Muscle layer of colon (tissue), 2 donors: ENCODE data around the gene C10orf90.

Experiments
- H3K27ac ChIP-seq: one replicate; pipeline ENCODE4 v1.7.0; 2013; ENCODE audit warnings: low read depth, mild to moderate bottlenecking, low read length, moderate library complexity
- H3K27me3 ChIP-seq, 2 donors: one replicate each; pipeline ENCODE4 v1.7.0; 2013; ENCODE audit warnings: low read length in 2 of 2, mild to moderate bottlenecking in 2 of 2; ENCODE audit not compliant: insufficient read depth in 2 of 2, control insufficient read depth in 1 of 2
- H3K36me3 ChIP-seq: one replicate; pipeline ENCODE4 v1.7.0; 2013; ENCODE audit warnings: mild to moderate bottlenecking, low read length; ENCODE audit not compliant: insufficient read depth
- H3K4me1 ChIP-seq: one replicate; pipeline ENCODE4 v1.7.0; 2013; ENCODE audit warnings: mild to moderate bottlenecking, low read length; ENCODE audit not compliant: insufficient read depth
- H3K4me3 ChIP-seq, 2 donors: one replicate each; pipeline ENCODE4 v1.7.0; 2013; ENCODE audit warnings: low read length in 2 of 2, low read depth in 1 of 2, mild to moderate bottlenecking in 1 of 2, moderate library complexity in 1 of 2
- H3K9ac ChIP-seq: one replicate; pipeline ENCODE4 v1.7.0; 2013; ENCODE audit warnings: low read length
- H3K9me3 ChIP-seq: one replicate; pipeline ENCODE4 v1.7.0; 2013; ENCODE audit warnings: mild to moderate bottlenecking, low read length
- donor health status: abdominal sarcoma.
- donor health status: Adenocarcinoma of cecum.

Gene C10orf90

GRCh38 chr10:126690534-126690933 is 20.0 kb upstream of the C10orf90 start:
- H3K27me3 ChIP-seq: no peaks in the 10 kb centered on the region

GRCh38 chr10:126689461-126689994 is 19.0 kb upstream of the C10orf90 start:
- H3K9me3 ChIP-seq: no peaks in the 10 kb centered on the region
- H3K27ac ChIP-seq: no peak overlapping the region
- no peak overlapping the region for H3K9ac ChIP-seq
- no peaks in the 10 kb centered on the region for H3K36me3 ChIP-seq
- no peaks in the 10 kb centered on the region for H3K27me3 ChIP-seq
- no peaks in the 10 kb centered on the region for H3K4me1 ChIP-seq
- no peak overlapping the region for H3K4me3 ChIP-seq

More at GRCh38 chr10:126690534-126690933, 20.0 kb upstream of the C10orf90 start:
- H3K36me3 ChIP-seq: no peaks in the 10 kb centered on the region
- H3K9me3 ChIP-seq: no peaks in the 10 kb centered on the region
- no peak overlapping the region for H3K27ac ChIP-seq
- H3K9ac ChIP-seq: no peak overlapping the region
- H3K4me1 ChIP-seq: no peaks in the 10 kb centered on the region
- H3K4me3 ChIP-seq: no peak overlapping the region

- Histone ChIP-seq H3K27ac (no peak overlapping the region), H3K27me3 (no peaks in the 10 kb centered on the region), H3K9me3 (no peaks in the 10 kb centered on the region), H3K4me1 (no peaks in the 10 kb centered on the region), H3K9ac (no peak overlapping the region), H3K4me3 (no peak overlapping the region), H3K36me3 (no peaks in the 10 kb centered on the region)
These were observed 16.7 kb upstream of the C10orf90 start for GRCh38 chr10:126687121-126687606.

- no peak overlapping the region for H3K9ac ChIP-seq
- H3K27me3 ChIP-seq: no peaks in the 10 kb centered on the region
- no peaks in the 10 kb centered on the region for H3K4me1 ChIP-seq
- H3K27ac ChIP-seq: no peak overlapping the region
- no peaks in the 10 kb centered on the region for H3K36me3 ChIP-seq
- H3K9me3 ChIP-seq: no peaks in the 10 kb centered on the region
- no peak overlapping the region for H3K4me3 ChIP-seq
These were observed 16.2 kb upstream of the C10orf90 start for GRCh38 chr10:126686719-126687118.

- H3K36me3 ChIP-seq: no peaks in the 10 kb centered on the region
- H3K27me3 ChIP-seq: no peaks in the 10 kb centered on the region
- no peak overlapping the region for H3K4me3 ChIP-seq
- H3K9ac ChIP-seq: no peak overlapping the region
- no peak overlapping the region for H3K27ac ChIP-seq
- H3K4me1 ChIP-seq: no peaks in the 10 kb centered on the region
- no peaks in the 10 kb centered on the region for H3K9me3 ChIP-seq
These were observed 15.8 kb upstream of the C10orf90 start for GRCh38 chr10:126686268-126686667.

GRCh38 chr10:126685756-126686155 is 15.3 kb upstream of the C10orf90 start:
- Histone ChIP-seq H3K4me1 (no peaks in the 10 kb centered on the region), H3K9me3 (no peaks in the 10 kb centered on the region)

GRCh38 chr10:126684171-126684745 is 13.8 kb upstream of the C10orf90 start:
- Histone ChIP-seq H3K27me3 (no peaks in the 10 kb centered on the region), H3K9me3 (no peaks in the 10 kb centered on the region), H3K4me3 (no peak overlapping the region), H3K4me1 (no peaks in the 10 kb centered on the region), H3K36me3 (no peaks in the 10 kb centered on the region), H3K27ac (no peak overlapping the region), H3K9ac (no peak overlapping the region)

More at GRCh38 chr10:126685756-126686155, 15.3 kb upstream of the C10orf90 start:
- Histone ChIP-seq H3K4me3 (no peak overlapping the region), H3K9ac (no peak overlapping the region), H3K27ac (no peak overlapping the region), H3K27me3 (no peaks in the 10 kb centered on the region), H3K36me3 (no peaks in the 10 kb centered on the region)

- H3K36me3 ChIP-seq: no peaks in the 10 kb centered on the region
- H3K9ac ChIP-seq: no peak overlapping the region
- no peaks in the 10 kb centered on the region for H3K9me3 ChIP-seq
- H3K4me1 ChIP-seq: no peaks in the 10 kb centered on the region
- no peak overlapping the region for H3K27ac ChIP-seq
- no peaks in the 10 kb centered on the region for H3K27me3 ChIP-seq
- H3K4me3 ChIP-seq: no peak overlapping the region
These were observed 13.0 kb upstream of the C10orf90 start for GRCh38 chr10:126683466-126683865.

GRCh38 chr10:126675656-126676438 is 5.4 kb upstream of the C10orf90 start:
- no peak overlapping the region for H3K27ac ChIP-seq
- no peak overlapping the region for H3K4me3 ChIP-seq
- no peaks in the 10 kb centered on the region for H3K9me3 ChIP-seq
- no peaks in the 10 kb centered on the region for H3K4me1 ChIP-seq
- no peak overlapping the region for H3K9ac ChIP-seq
- no peaks in the 10 kb centered on the region for H3K27me3 ChIP-seq
- no peaks in the 10 kb centered on the region for H3K36me3 ChIP-seq

- Histone ChIP-seq H3K27me3 (no peaks in the 10 kb centered on the region), H3K4me1 (no peaks in the 10 kb centered on the region), H3K9ac (no peak overlapping the region), H3K4me3 (no peak overlapping the region), H3K9me3 (no peaks in the 10 kb centered on the region), H3K36me3 (no peaks in the 10 kb centered on the region), H3K27ac (no peak overlapping the region)
These were observed 4.4 kb upstream of the C10orf90 start for GRCh38 chr10:126674741-126675515.

GRCh38 chr10:126673565-126673964 is 3.1 kb upstream of the C10orf90 start:
- Histone ChIP-seq H3K4me1 (no peaks in the 10 kb centered on the region), H3K36me3 (no peaks in the 10 kb centered on the region), H3K9ac (no peak overlapping the region), H3K9me3 (no peaks in the 10 kb centered on the region), H3K27me3 (no peaks in the 10 kb centered on the region), H3K4me3 (no peak overlapping the region), H3K27ac (no peak overlapping the region)
